Colonic mucosa (tissue), 4 donors: ENCODE results near the gene IFITM5. TPM values are rescaled to one million over a fixed set of nuclear protein-coding genes. Genes with fewer than 3 reads are reported as not detected.

Source experiments
- DNase-seq: peaks from one replicate; pipeline ENCODE4 v3.0.0-alpha.2; 2020
- H3K27ac ChIP-seq: fragments of 200-600 bp; one replicate; pipeline ENCODE4 v1.8.0; 2021
- H3K27me3 ChIP-seq: fragments of 200-600 bp; one replicate; pipeline ENCODE4 v1.8.0; 2021
- H3K36me3 ChIP-seq: fragments of 200-600 bp; one replicate; pipeline ENCODE4 v1.8.0; 2021
- H3K4me1 ChIP-seq: fragments of 200-600 bp; one replicate; pipeline ENCODE4 v1.8.0; 2021; ENCODE audit warnings: mild to moderate bottlenecking
- H3K4me3 ChIP-seq: fragments of 200-600 bp; one replicate; pipeline ENCODE4 v1.8.0; 2021
- H3K9ac ChIP-seq, 2 donors: one replicate each; pipeline ENCODE4 v1.7.0; 2013; ENCODE audit warnings: control low read depth in 2 of 2, low read depth in 2 of 2, low read length in 2 of 2
- H3K9me3 ChIP-seq: fragments of 200-600 bp; one replicate; pipeline ENCODE4 v1.8.0; 2021
- intact Hi-C: fragments of 100-400 bp; cut with DNase I; formaldehyde crosslinking; loops from one replicate; pipeline ENCODE4 v1.14.1; 2022
- total RNA-seq, 2 donors: library from RNA; stranded (reverse); fragmentation: NEBNext Ultra II Directional in 1 of 2; extraction: Animal tissue kit (Norgen Biotek cat#: 25700) in 1 of 2; gene quantifications; one replicate each; pipeline ENCODE4 v1.2.1, GENCODE V29; 2021
- TF ChIP-seq, protein P1 (sequence below): fragments of 200-600 bp; IDR thresholded peaks from one replicate; pipeline ENCODE4 v1.8.0; 2022; ENCODE audit warnings: antibody characterized with exemption, mild to moderate bottlenecking
- donor health status: healthy.
- donor health status: DM: no; HTN: no; CAD: no.
- donor health status: DM: no; HTN: no; CAD: no.

Gene IFITM5
- total RNA-seq, 2 donors from 2014 or later = not detected

GRCh38 chr11:253160-253885 is 46.0 kb downstream of the IFITM5 start:
- Histone ChIP-seq H3K4me3 (no peak overlapping the region), H3K9ac (no peak overlapping the region), H3K27me3 (no peaks in the 10 kb centered on the region), H3K4me1 (no peaks in the 10 kb centered on the region), H3K27ac (no peak overlapping the region), H3K36me3 (no peaks in the 10 kb centered on the region), H3K9me3 (no peaks in the 10 kb centered on the region)
- DNase-seq = no peak
- TF ChIP-seq, protein P1, sequence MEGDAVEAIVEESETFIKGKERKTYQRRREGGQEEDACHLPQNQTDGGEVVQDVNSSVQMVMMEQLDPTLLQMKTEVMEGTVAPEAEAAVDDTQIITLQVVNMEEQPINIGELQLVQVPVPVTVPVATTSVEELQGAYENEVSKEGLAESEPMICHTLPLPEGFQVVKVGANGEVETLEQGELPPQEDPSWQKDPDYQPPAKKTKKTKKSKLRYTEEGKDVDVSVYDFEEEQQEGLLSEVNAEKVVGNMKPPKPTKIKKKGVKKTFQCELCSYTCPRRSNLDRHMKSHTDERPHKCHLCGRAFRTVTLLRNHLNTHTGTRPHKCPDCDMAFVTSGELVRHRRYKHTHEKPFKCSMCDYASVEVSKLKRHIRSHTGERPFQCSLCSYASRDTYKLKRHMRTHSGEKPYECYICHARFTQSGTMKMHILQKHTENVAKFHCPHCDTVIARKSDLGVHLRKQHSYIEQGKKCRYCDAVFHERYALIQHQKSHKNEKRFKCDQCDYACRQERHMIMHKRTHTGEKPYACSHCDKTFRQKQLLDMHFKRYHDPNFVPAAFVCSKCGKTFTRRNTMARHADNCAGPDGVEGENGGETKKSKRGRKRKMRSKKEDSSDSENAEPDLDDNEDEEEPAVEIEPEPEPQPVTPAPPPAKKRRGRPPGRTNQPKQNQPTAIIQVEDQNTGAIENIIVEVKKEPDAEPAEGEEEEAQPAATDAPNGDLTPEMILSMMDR = no peak
- intact Hi-C loops = loop anchor here (5.0 kb wide), 1 partner anchor 109 kb away; no protein-coding TSS in a partner anchor

DNA sequence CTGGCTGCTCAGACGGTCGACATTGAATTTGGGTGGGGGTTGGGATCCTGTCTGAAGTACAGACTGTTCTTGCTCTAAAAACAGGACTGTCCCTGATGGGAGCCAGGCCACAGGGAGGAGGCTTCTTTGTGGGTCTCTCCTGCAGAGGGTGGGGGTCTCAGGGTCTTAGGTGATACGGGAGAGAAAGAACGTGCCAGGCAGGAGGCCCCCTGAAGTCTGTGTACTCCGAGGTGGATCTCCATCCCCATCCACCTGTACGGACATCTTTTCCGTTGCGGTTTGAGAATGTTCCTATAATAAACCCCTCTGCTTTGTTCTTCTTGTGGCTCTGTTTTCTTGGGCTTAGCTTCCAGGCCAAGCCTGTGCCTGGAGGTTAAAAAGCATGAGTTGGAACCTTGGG is 46.7 kb downstream of the IFITM5 start:
- Histone ChIP-seq H3K36me3 (no peaks in the 10 kb centered on the region), H3K27ac (no peak overlapping the region), H3K4me3 (no peak overlapping the region), H3K27me3 (no peaks in the 10 kb centered on the region), H3K9me3 (no peaks in the 10 kb centered on the region), H3K4me1 (no peaks in the 10 kb centered on the region), H3K9ac (no peak overlapping the region)
- intact Hi-C loops = loop anchor here (5.0 kb wide), 1 partner anchor 110 kb away; no protein-coding TSS in a partner anchor
- DNase-seq = no peak
- TF ChIP-seq, protein P1 = no peak

DNA sequence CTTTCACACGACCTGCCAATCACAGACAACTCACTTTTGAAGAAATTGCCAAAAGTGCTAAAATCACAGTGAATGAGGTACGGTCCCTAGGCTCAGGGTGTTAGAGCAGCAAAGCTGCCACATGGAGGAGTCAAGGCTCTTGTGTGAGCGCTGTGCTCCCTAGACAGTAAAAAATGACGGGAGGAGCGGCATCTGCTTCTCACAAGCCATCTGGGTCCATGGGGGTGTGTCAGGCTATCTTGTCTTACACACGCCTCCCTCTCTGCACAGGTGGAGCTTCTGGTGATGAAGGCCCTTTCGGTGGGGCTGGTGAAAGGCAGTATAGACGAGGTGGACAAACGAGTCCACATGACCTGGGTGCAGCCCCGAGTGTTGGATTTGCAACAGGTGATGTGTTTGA is 47.8 kb downstream of the IFITM5 start:
- TF ChIP-seq, protein P1 = no peak
- DNase-seq = no peak
- H3K27me3 ChIP-seq = no peaks in the 10 kb centered on the region
- intact Hi-C loops = loop anchor here (5.0 kb wide), 1 partner anchor 111 kb away; no protein-coding TSS in a partner anchor
- no peaks in the 10 kb centered on the region for H3K9me3 ChIP-seq
- no peak overlapping the region for H3K9ac ChIP-seq
- H3K4me1 ChIP-seq = no peaks in the 10 kb centered on the region
- H3K4me3 ChIP-seq = no peak overlapping the region
- H3K36me3 ChIP-seq = peaks cover 8% of the 10 kb centered on the region
- H3K27ac ChIP-seq = no peak overlapping the region

- peak; percentile 64 for DNase-seq
- no peaks in the 10 kb centered on the region for H3K4me1 ChIP-seq
- intact Hi-C loops = loop anchor here (5.0 kb wide), 1 partner anchor 111 kb away; no protein-coding TSS in a partner anchor
- H3K27me3 ChIP-seq = no peaks in the 10 kb centered on the region
- H3K9ac ChIP-seq = no peak overlapping the region
- peaks cover 8% of the 10 kb centered on the region for H3K36me3 ChIP-seq
- H3K27ac ChIP-seq = no peak overlapping the region
- no peak overlapping the region for H3K4me3 ChIP-seq
- TF ChIP-seq, protein P1 = peak; percentile 60
- no peaks in the 10 kb centered on the region for H3K9me3 ChIP-seq
These were observed 48.5 kb downstream of the IFITM5 start for GRCh38 chr11:250740-251299.

GRCh38 chr11:250274-250673 is 49.1 kb downstream of the IFITM5 start:
- intact Hi-C loops = loop anchor here (5.0 kb wide), 1 partner anchor 112 kb away; no protein-coding TSS in a partner anchor
- peaks cover 8% of the 10 kb centered on the region for H3K36me3 ChIP-seq

More at GRCh38 chr11:250274-250673, 49.1 kb downstream of the IFITM5 start:
- no peak for DNase-seq
- TF ChIP-seq, protein P1 = no peak
- no peaks in the 10 kb centered on the region for H3K9me3 ChIP-seq
- no peak overlapping the region for H3K4me3 ChIP-seq
- H3K27me3 ChIP-seq = no peaks in the 10 kb centered on the region
- H3K9ac ChIP-seq = no peak overlapping the region
- H3K4me1 ChIP-seq = no peaks in the 10 kb centered on the region
- H3K27ac ChIP-seq = no peak overlapping the region
